ENCODE measurements around the gene DUOX2.

GRCh38 chr15:45091161-45091560 lies 22.8 kb downstream of the DUOX2 start:
- TF ChIP-seq KLF16 (tag by site-specific recombination; IDR thresholded peaks at IDR 0.05) = no peak
- no peak for TF ChIP-seq ZNF571 (tag by site-specific recombination; IDR thresholded peaks at IDR 0.05)
- no peak for TF ChIP-seq CTCF (tag by site-specific recombination; IDR thresholded peaks at IDR 0.05)
- TF ChIP-seq ZNF140 (tag by site-specific recombination; IDR thresholded peaks at IDR 0.05) = no peak
- no peak for TF ChIP-seq GLIS2 (tag by site-specific recombination; IDR thresholded peaks at IDR 0.05)
- TF ChIP-seq ZNF221 (tag by site-specific recombination; IDR thresholded peaks at IDR 0.05; ENCODE audit: borderline replicate concordance) = no peak
- no peak for TF ChIP-seq HOXA7 (CRISPR knock-in tag; IDR thresholded peaks at IDR 0.05; ENCODE audit: borderline replicate concordance)
- TF ChIP-seq ZNF280D (tag by site-specific recombination; IDR thresholded peaks at IDR 0.05) = no peak
- no peak for TF ChIP-seq ZNF18 (tag by site-specific recombination; IDR thresholded peaks at IDR 0.05)
- no peak for TF ChIP-seq ZNF76 (tag by site-specific recombination; IDR thresholded peaks at IDR 0.05; ENCODE audit: borderline replicate concordance, low read depth)

All from HEK293 (cell line).